T-helper 2 cell (primary cell): ENCODE data around the gene SERPINA3.
"Not testable (repeated sequence)": the region's sequence is repeated elsewhere in the genome, so short reads cannot be mapped to it uniquely, and the experiment has no call there.

Source experiments
- DNase-seq, 5 experiments: peaks; one replicate each; pipeline versions ENCODE4 v3.0.0 to v3.0.0-alpha.2; 2012 to 2022

Gene SERPINA3

GRCh38 chr14:94584591-94585280 is 27.5 kb upstream of the SERPINA3 start:
- DNase-seq, result no peak

- DNase-seq, result no peak
These were observed 25.6 kb upstream of the SERPINA3 start for GRCh38 chr14:94586635-94587034.

GRCh38 chr14:94588311-94588710 is 23.9 kb upstream of the SERPINA3 start:
- no peak for DNase-seq

GRCh38 chr14:94591073-94591472 is 21.1 kb upstream of the SERPINA3 start:
- DNase-seq, result no peak

- no peak for DNase-seq
These were observed 20.3 kb upstream of the SERPINA3 start for GRCh38 chr14:94591871-94592270.

GRCh38 chr14:94592457-94592856 is 19.7 kb upstream of the SERPINA3 start:
- no peak for DNase-seq

- DNase-seq, result no peak
These were observed 18.8 kb upstream of the SERPINA3 start for GRCh38 chr14:94593376-94593748.

- no peak for DNase-seq
These were observed 18.3 kb upstream of the SERPINA3 start for GRCh38 chr14:94593749-94594431.

- no peak for DNase-seq
These were observed 17.8 kb upstream of the SERPINA3 start for GRCh38 chr14:94594441-94594840.

- no peak for DNase-seq
These were observed 16.3 kb upstream of the SERPINA3 start for GRCh38 chr14:94595912-94596311.

GRCh38 chr14:94596361-94596760 is 15.8 kb upstream of the SERPINA3 start:
- DNase-seq, result no peak

GRCh38 chr14:94597788-94598187 is 14.4 kb upstream of the SERPINA3 start:
- DNase-seq, result no peak

- no peak for DNase-seq
These were observed 13.7 kb upstream of the SERPINA3 start for GRCh38 chr14:94598506-94598815.

GRCh38 chr14:94598816-94599655 is 13.2 kb upstream of the SERPINA3 start:
- no peak for DNase-seq

GRCh38 chr14:94599656-94600004 is 12.6 kb upstream of the SERPINA3 start:
- DNase-seq, result no peak

GRCh38 chr14:94600148-94600545 is 12.0 kb upstream of the SERPINA3 start:
- DNase-seq, result no peak

- no peak for DNase-seq
These were observed 10.3 kb upstream of the SERPINA3 start for GRCh38 chr14:94601884-94602391.

- no peak for DNase-seq
These were observed 9.5 kb upstream of the SERPINA3 start for GRCh38 chr14:94602722-94603121.

GRCh38 chr14:94605361-94605760 is 6.8 kb upstream of the SERPINA3 start:
- DNase-seq, result no peak

- DNase-seq, result not testable (repeated sequence)
These were observed 3.2 kb upstream of the SERPINA3 start for GRCh38 chr14:94608966-94609365.

- DNase-seq, result no peak
These were observed 1.0 kb upstream of the SERPINA3 start for GRCh38 chr14:94611179-94611578.

GRCh38 chr14:94612580-94613554 is 676 bp downstream of the SERPINA3 start:
- no peak for DNase-seq
